HL-60 (cell line): ENCODE measurements around the gene C3.

Experiments used
- CTCF ChIP-seq: IDR thresholded peaks from one replicate; pipeline ENCODE4 v1.5.1; 2011; ENCODE audit warnings: low read length, control low read depth, inconsistent platforms; ENCODE audit not compliant: insufficient read depth
- GABPA ChIP-seq: IDR thresholded peaks from 2 replicates; pipeline ENCODE4 v1.6.1; 2012; ENCODE audit warnings: low read depth
- POLR2AphosphoS5 ChIP-seq: IDR thresholded peaks from 2 replicates; pipeline ENCODE4 v1.6.1; 2012; ENCODE audit warnings: low read depth
- REST ChIP-seq: IDR thresholded peaks from 2 replicates; pipeline ENCODE4 v1.6.1; 2012; ENCODE audit warnings: low read depth; ENCODE audit not compliant: insufficient replicate concordance
- SPI1 ChIP-seq: IDR thresholded peaks from 2 replicates; pipeline ENCODE4 v1.6.1; 2012; ENCODE audit warnings: low read depth, mild to moderate bottlenecking, borderline replicate concordance

- TF ChIP-seq CTCF (no peak), GABPA (no peak), REST (no peak), POLR2AphosphoS5 (no peak), SPI1 (no peak)
Measured at GRCh38 chr19:6751189-6751588, 30.7 kb upstream of the C3 start.
